Measurements from ENCODE around the gene NEMP2.

Gene NEMP2

GRCh38 chr2:190534310-190535120 is at the start of gene NEMP2:
TSS of gene NEMP2 (minus strand) at chr2:190534722. CDS start at chr2:190534655, 67 bp downstream.
- peak; percentile 70 to 89 for DNase-seq
- no peaks in the 10 kb centered on the region for H3K27me3 ChIP-seq
- H3K36me3 ChIP-seq, result no peaks in the 10 kb centered on the region
- peaks cover 0 to 52% (median 21%) of the 10 kb centered on the region in 4 donors for H3K4me1 ChIP-seq
- peak in 1 of 2 experiments; percentile 5 for TF ChIP-seq CTCF (IDR thresholded peaks at IDR 0.05)
- intact Hi-C loops (cut with DNase I; ENCODE audit: low total_unique reads), result loop anchor here (5.0 kb wide), 1 partner anchor 113 kb away; the partner anchor contains the start of gene NAB1
- peak within 1 kb of the TSS; percentile 72 to 82 for H3K4me3 ChIP-seq
- H3K9me3 ChIP-seq, result peaks cover 0 to 13% (median 11%) of the 10 kb centered on the region in 3 donors
- peak within 1 kb of the TSS; percentile 96 to 98 for H3K27ac ChIP-seq

- Histone ChIP-seq H3K9me3 (no peaks in the 10 kb centered on the region), H3K4me1 (peaks cover 0 to 25% (median 4%) of the 10 kb centered on the region in 4 donors), H3K36me3 (no peaks in the 10 kb centered on the region), H3K4me3 (no peak overlapping the region), H3K27ac (peak overlapping the region in 1 of 2 donors; percentile 38), H3K27me3 (no peaks in the 10 kb centered on the region)
- DNase-seq, result no peak
- intact Hi-C loops (cut with DNase I; ENCODE audit: low total_unique reads), result no loop called here
- TF ChIP-seq CTCF (IDR thresholded peaks at IDR 0.05), result no peak
These were observed 49.2 kb upstream of the NEMP2 start for GRCh38 chr2:190583507-190584337.

- intact Hi-C loops (cut with DNase I; ENCODE audit: low total_unique reads), result no loop called here
- Histone ChIP-seq H3K27me3 (no peaks in the 10 kb centered on the region), H3K4me3 (no peak overlapping the region), H3K4me1 (peaks cover 0 to 33% (median 12%) of the 10 kb centered on the region in 4 donors), H3K36me3 (no peaks in the 10 kb centered on the region), H3K9me3 (no peaks in the 10 kb centered on the region), H3K27ac (peak overlapping the region in 1 of 2 donors; percentile 38)
- DNase-seq, result no peak
- no peak for TF ChIP-seq CTCF (IDR thresholded peaks at IDR 0.05)
These were observed 48.4 kb upstream of the NEMP2 start for GRCh38 chr2:190582736-190583506.

GRCh38 chr2:190582019-190582418 is 47.5 kb upstream of the NEMP2 start:
- H3K27me3 ChIP-seq, result no peaks in the 10 kb centered on the region
- TF ChIP-seq CTCF (IDR thresholded peaks at IDR 0.05), result no peak
- no peak overlapping the region for H3K4me3 ChIP-seq
- H3K9me3 ChIP-seq, result no peaks in the 10 kb centered on the region
- peaks cover 0 to 38% (median 13%) of the 10 kb centered on the region in 4 donors for H3K4me1 ChIP-seq
- DNase-seq, result no peak
- no peak overlapping the region for H3K27ac ChIP-seq
- H3K36me3 ChIP-seq, result no peaks in the 10 kb centered on the region
- intact Hi-C loops (cut with DNase I; ENCODE audit: low total_unique reads), result no loop called here
